K562 (cell line): ENCODE measurements around the gene PDE3A. TPM values are rescaled to one million over a fixed set of nuclear protein-coding genes. Genes with fewer than 3 reads are reported as not detected.

Experiments used
- ATAC-seq: fragments of 200-7000 bp; cut with Tn5 transposase; 3 replicates; pipeline ENCODE4 v1.9.1; 2020; ENCODE audit warnings: moderate library complexity
- BruUV-seq: library from RNA; stranded (reverse); fragments of 400-500 nt; replicated peaks from 2 replicates; lab custom pipeline; 2021; lab: Mats Ljungman, UMichigan
- CTCF ChIA-PET: fragments of 300-600 bp; formaldehyde crosslinking; extraction: SDS; loops from one replicate; lab custom pipeline; 2021; ENCODE audit warnings: low intra/inter-chr PET ratio; lab: Yijun Ruan, JAX
- POLR2A ChIA-PET: fragments of 300-600, 350-650 bp; sonication (Branson Sonifier 250); formaldehyde crosslinking; extraction: SDS; loops from one replicate; lab custom pipeline; 2021; ENCODE audit warnings: antibody characterized with exemption, inconsistent platforms; lab: Yijun Ruan, JAX
- DNase-seq, 4 experiments: peaks; one replicate each; pipeline versions ENCODE4 v3.0.0 to v3.0.0-alpha.2; 2011 to 2018; ENCODE audit warnings: low spot score in 3 of 4, mixed read lengths in 3 of 4; ENCODE audit errors: extremely low read depth in 1 of 4
- FAIRE-seq: peaks from 2 replicates; lab custom pipeline; 2011; peaks lifted over from hg19 to GRCh38; lab: Jason Lieb, UNC
- H2AFZ ChIP-seq: 2 replicates; pipeline ENCODE4 v1.6.0; 2011; ENCODE audit warnings: low read depth, low read length, control low read depth, inconsistent platforms
- H3K27ac ChIP-seq: fragments of 200-600 bp; 3 replicates; pipeline ENCODE4 v1.8.0; 2011; ENCODE audit warnings: low read depth, mild to moderate bottlenecking, control low read depth, inconsistent platforms, low read length, moderate library complexity, mixed read lengths; ENCODE audit errors: extremely low read depth
- H3K27me3 ChIP-seq, 2 experiments: fragments of 300-600 bp in 1 of 2; 2 replicates in 1 of 2; 3 replicates in 1 of 2; pipeline versions ENCODE4 v1.6.0 to v1.8.0; 2011; ENCODE audit warnings: inconsistent platforms in 2 of 2, low read length in 2 of 2, mild to moderate bottlenecking in 1 of 2, mixed read lengths in 1 of 2, moderate library complexity in 1 of 2; ENCODE audit not compliant: control insufficient read depth in 2 of 2, insufficient read depth in 2 of 2
- H3K36me3 ChIP-seq: fragments of 300-600 bp; 3 replicates; pipeline ENCODE4 v1.8.0; 2011; ENCODE audit warnings: mild to moderate bottlenecking, low read length, inconsistent platforms; ENCODE audit not compliant: control insufficient read depth, insufficient read depth
- H3K4me1 ChIP-seq, 2 experiments: fragments of 200-600 bp in 1 of 2; replicated peaks in 1 of 2; 2 replicates in 1 of 2; 3 replicates in 1 of 2; pipeline versions ENCODE4 v1.5.1 to v1.8.0; 2011; ENCODE audit warnings: inconsistent platforms in 2 of 2, low read length in 2 of 2, mild to moderate bottlenecking in 1 of 2, mixed read lengths in 1 of 2, moderate library complexity in 1 of 2; ENCODE audit not compliant: control insufficient read depth in 2 of 2, insufficient read depth in 2 of 2
- H3K4me2 ChIP-seq: 2 replicates; pipeline ENCODE4 v1.6.1; 2011; ENCODE audit warnings: low read length, control low read depth, inconsistent platforms, mixed read lengths; ENCODE audit not compliant: insufficient read depth
- H3K4me3 ChIP-seq: fragments of 200-600 bp; sonication (generic), shearing (Covaris generic); 2 replicates; pipeline ENCODE4 v1.5.1; 2016; ENCODE audit warnings: control low read depth, inconsistent platforms
- H3K79me2 ChIP-seq: fragments of 200-600 bp; 3 replicates; pipeline ENCODE4 v1.8.0; 2011; ENCODE audit warnings: low read length, inconsistent platforms; ENCODE audit not compliant: control insufficient read depth, insufficient read depth
- H3K9ac ChIP-seq, 2 experiments: 2 replicates each; pipeline versions ENCODE4 v1.6.0 to v1.6.1; 2011; ENCODE audit warnings: low read depth in 2 of 2, low read length in 2 of 2, control low read depth in 1 of 2, inconsistent platforms in 1 of 2, mild to moderate bottlenecking in 1 of 2, mixed read lengths in 1 of 2; ENCODE audit not compliant: insufficient read depth in 1 of 2
- H3K9me1 ChIP-seq: one replicate; pipeline ENCODE4 v1.6.0; 2011; ENCODE audit warnings: inconsistent platforms, mild to moderate bottlenecking, low read length, moderate library complexity; ENCODE audit not compliant: control insufficient read depth, insufficient read depth
- H3K9me3 ChIP-seq: replicated peaks from 2 replicates; pipeline ENCODE4 v1.5.1; 2011; ENCODE audit warnings: low read depth, low read length, inconsistent platforms; ENCODE audit not compliant: control insufficient read depth, insufficient read depth
- H4K20me1 ChIP-seq: replicated peaks from 2 replicates; pipeline ENCODE4 v1.6.1; 2011; ENCODE audit warnings: low read length, inconsistent platforms, mixed read lengths; ENCODE audit not compliant: control insufficient read depth, insufficient read depth
- ATF7 ChIP-seq: fragments of 450-650 bp; IDR thresholded peaks from 2 replicates; pipeline ENCODE4 v1.7.1; 2014; ENCODE audit warnings: mild to moderate bottlenecking, moderate library complexity
- CC2D1A ChIP-seq: fragments of 450-650 bp; IDR thresholded peaks from 2 replicates; pipeline ENCODE4 v1.6.1; 2017; ENCODE audit warnings: mild to moderate bottlenecking
- FOXA3 ChIP-seq, 2 experiments: fragments of 450-650 bp in 1 of 2; sonication (generic) in 1 of 2; formaldehyde crosslinking; IDR thresholded peaks in 1 of 2; conservative IDR thresholded peaks in 1 of 2; 2 replicates each; pipeline versions ENCODE4 v1.4.0 to v1.8.0; 2020 to 2022; ENCODE audit warnings: mild to moderate bottlenecking in 2 of 2, missing genetic modification reagents in 1 of 2
- PHTF2 ChIP-seq: fragments of 250-450 bp; sonication (Bioruptor Pico); IDR thresholded peaks from 2 replicates; pipeline ENCODE4 v1.5.0; 2021; ENCODE audit warnings: mild to moderate bottlenecking
- PYGO2 ChIP-seq: fragments of 450-650 bp; IDR thresholded peaks from 2 replicates; pipeline ENCODE4 v1.6.1; 2016; ENCODE audit warnings: mild to moderate bottlenecking, missing genetic modification characterization, moderate library complexity, missing compliant biosample characterization
- SLC30A9 ChIP-seq: fragments of 250-450 bp; sonication (Bioruptor Pico); IDR thresholded peaks from 2 replicates; pipeline ENCODE4 v1.8.0; 2022; ENCODE audit warnings: mild to moderate bottlenecking, moderate library complexity
- ZC3H8 ChIP-seq: fragments of 450-650 bp; IDR thresholded peaks from 2 replicates; pipeline ENCODE4 v1.6.1; 2017
- ZNF23 ChIP-seq: fragments of 250-450 bp; sonication (Bioruptor Pico); IDR thresholded peaks from 2 replicates; pipeline ENCODE4 v1.4.0; 2020; ENCODE audit warnings: mild to moderate bottlenecking
- in situ Hi-C: fragments of 300-500 bp; cut with MboI; formaldehyde crosslinking; loops from 4 replicates; pipeline ENCODE4 v1.15.0; 2018; ENCODE audit warnings: inconsistent platforms, mixed read lengths
- intact Hi-C: fragments of 100-400 bp; cut with micrococcal nuclease; formaldehyde crosslinking; loops from 2 replicates; pipeline ENCODE4 v1.14.2; 2022
- polyA plus RNA-seq, 8 experiments: library from polyadenylated mRNA; depleted of rRNA in 4 of 8; stranded (reverse) in 5 of 8; unstranded in 3 of 8; fragments of >200 nt; fragmentation: Nextera tagmentation in 2 of 8; fragmentation: Illumina TruSeq in 1 of 8; extraction: Ambion mirVana in 2 of 8; extraction: Trizol in 1 of 8; gene quantifications; 2 replicates each; pipeline versions ENCODE4 v1.2.1 to v1.2.3, GENCODE V29; 2011 to 2014; ENCODE audit warnings: inconsistent platforms in 1 of 8, missing spikeins in 1 of 8
- total RNA-seq, 7 experiments: library from RNA; depleted of rRNA in 6 of 7; stranded (reverse); fragments of >200 nt in 6 of 7; fragmentation: Illumina TruSeq in 2 of 7; extraction: Trizol in 2 of 7; gene quantifications; 2 replicates each; pipeline versions ENCODE4 v1.2.1 to v1.2.3, GENCODE V29; 2011 to 2021; ENCODE audit warnings: low replicate concordance in 1 of 7
- TF ChIP-seq, protein P1 (sequence below): sonication (generic); formaldehyde crosslinking; IDR thresholded peaks from 2 replicates; pipeline ENCODE4 v1.8.0; 2022; ENCODE audit warnings: mild to moderate bottlenecking, low read depth, missing genetic modification reagents
- TF ChIP-seq, protein P2 (sequence below), 2 experiments: fragments of 450-650 bp; formaldehyde crosslinking in 1 of 2; IDR thresholded peaks; 2 replicates each; pipeline versions ENCODE4 v1.4.0 to v1.6.1; 2014 to 2020; ENCODE audit warnings: mild to moderate bottlenecking in 2 of 2, borderline replicate concordance in 1 of 2, low read depth in 1 of 2
- TF ChIP-seq, protein P3 (sequence below): sonication (generic); formaldehyde crosslinking; IDR thresholded peaks from 2 replicates; pipeline ENCODE4 v1.8.0; 2022; ENCODE audit warnings: mild to moderate bottlenecking, missing genetic modification reagents

PDE3A gene
- total and polyA plus RNA-seq, 9 of the 15 experiments (the other 6 are each of a cell fraction or from before 2014, with no cell fraction given) = 0.02 TPM; not detected in 8

DNA sequence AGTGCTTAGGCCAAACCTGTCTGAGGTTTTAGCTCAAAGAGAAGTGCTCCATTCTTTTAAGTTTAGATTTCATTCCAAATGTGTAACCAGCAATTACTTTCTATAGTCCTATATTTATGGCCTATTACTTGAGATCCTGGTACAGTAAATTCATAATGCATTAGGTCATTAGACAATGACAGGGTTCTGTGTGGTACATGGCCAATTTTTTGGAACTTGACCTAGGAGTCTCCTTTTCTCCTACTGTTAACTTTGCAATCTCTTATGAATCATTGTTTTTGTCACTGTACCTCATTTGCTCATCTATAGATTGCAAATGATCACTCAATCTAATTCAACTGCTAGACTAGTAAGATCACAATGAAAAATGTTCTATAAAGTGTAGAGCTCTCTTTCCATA lies 136.7 kb downstream of the PDE3A start:
- FAIRE-seq = no peak
- TF ChIP-seq CC2D1A = no peak
- no peak for TF ChIP-seq ATF7
- TF ChIP-seq PYGO2 (tag) = no peak
- TF ChIP-seq ZC3H8 = no peak
- TF ChIP-seq FOXA3 (CRISPR knock-in tag; conservative IDR thresholded peaks at IDR 0.05 in 1 of 2, IDR thresholded peaks at IDR 0.05 in 1 of 2) = no peak
- TF ChIP-seq, protein P1, sequence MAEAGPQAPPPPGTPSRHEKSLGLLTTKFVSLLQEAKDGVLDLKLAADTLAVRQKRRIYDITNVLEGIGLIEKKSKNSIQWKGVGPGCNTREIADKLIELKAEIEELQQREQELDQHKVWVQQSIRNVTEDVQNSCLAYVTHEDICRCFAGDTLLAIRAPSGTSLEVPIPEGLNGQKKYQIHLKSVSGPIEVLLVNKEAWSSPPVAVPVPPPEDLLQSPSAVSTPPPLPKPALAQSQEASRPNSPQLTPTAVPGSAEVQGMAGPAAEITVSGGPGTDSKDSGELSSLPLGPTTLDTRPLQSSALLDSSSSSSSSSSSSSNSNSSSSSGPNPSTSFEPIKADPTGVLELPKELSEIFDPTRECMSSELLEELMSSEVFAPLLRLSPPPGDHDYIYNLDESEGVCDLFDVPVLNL (CRISPR knock-in tag) = no peak
- TF ChIP-seq SLC30A9 (CRISPR knock-in tag) = no peak
- TF ChIP-seq, protein P2, sequence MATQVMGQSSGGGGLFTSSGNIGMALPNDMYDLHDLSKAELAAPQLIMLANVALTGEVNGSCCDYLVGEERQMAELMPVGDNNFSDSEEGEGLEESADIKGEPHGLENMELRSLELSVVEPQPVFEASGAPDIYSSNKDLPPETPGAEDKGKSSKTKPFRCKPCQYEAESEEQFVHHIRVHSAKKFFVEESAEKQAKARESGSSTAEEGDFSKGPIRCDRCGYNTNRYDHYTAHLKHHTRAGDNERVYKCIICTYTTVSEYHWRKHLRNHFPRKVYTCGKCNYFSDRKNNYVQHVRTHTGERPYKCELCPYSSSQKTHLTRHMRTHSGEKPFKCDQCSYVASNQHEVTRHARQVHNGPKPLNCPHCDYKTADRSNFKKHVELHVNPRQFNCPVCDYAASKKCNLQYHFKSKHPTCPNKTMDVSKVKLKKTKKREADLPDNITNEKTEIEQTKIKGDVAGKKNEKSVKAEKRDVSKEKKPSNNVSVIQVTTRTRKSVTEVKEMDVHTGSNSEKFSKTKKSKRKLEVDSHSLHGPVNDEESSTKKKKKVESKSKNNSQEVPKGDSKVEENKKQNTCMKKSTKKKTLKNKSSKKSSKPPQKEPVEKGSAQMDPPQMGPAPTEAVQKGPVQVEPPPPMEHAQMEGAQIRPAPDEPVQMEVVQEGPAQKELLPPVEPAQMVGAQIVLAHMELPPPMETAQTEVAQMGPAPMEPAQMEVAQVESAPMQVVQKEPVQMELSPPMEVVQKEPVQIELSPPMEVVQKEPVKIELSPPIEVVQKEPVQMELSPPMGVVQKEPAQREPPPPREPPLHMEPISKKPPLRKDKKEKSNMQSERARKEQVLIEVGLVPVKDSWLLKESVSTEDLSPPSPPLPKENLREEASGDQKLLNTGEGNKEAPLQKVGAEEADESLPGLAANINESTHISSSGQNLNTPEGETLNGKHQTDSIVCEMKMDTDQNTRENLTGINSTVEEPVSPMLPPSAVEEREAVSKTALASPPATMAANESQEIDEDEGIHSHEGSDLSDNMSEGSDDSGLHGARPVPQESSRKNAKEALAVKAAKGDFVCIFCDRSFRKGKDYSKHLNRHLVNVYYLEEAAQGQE (IDR thresholded peaks at IDR 0.05; ENCODE audit: borderline replicate concordance) = no peak
- TF ChIP-seq, protein P2 (CRISPR knock-in tag; IDR thresholded peaks at IDR 0.05; ENCODE audit: low read depth) = no peak
- TF ChIP-seq, protein P3, sequence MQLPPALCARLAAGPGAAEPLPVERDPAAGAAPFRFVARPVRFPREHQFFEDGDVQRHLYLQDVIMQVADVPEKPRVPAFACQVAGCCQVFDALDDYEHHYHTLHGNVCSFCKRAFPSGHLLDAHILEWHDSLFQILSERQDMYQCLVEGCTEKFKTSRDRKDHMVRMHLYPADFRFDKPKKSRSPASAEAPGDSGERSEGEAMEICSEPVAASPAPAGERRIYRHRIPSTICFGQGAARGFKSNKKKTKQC = no peak
- TF ChIP-seq ZNF23 (CRISPR knock-in tag) = no peak
- TF ChIP-seq PHTF2 = no peak

More for the DNA sequence above, 136.7 kb downstream of the PDE3A start:
- Histone ChIP-seq H3K36me3 (no peaks in the 10 kb centered on the region), H3K4me3 (no peak overlapping the region), H3K4me2 (no peak overlapping the region), H3K27me3 (no peaks in the 10 kb centered on the region), H3K9me1 (no peaks in the 10 kb centered on the region), H3K27ac (no peak overlapping the region), H4K20me1 (no peaks in the 10 kb centered on the region), H3K9me3 (no peaks in the 10 kb centered on the region), H3K9ac (no peak overlapping the region), H3K79me2 (no peaks in the 10 kb centered on the region), H2AFZ (no peak overlapping the region), H3K4me1 (no peaks in the 10 kb centered on the region)
- ChIA-PET CTCF (no interaction called here), POLR2A (no interaction called here)
- no TSS peak for BruUV-seq
- in situ Hi-C loops (no loop called here), intact Hi-C loops (no loop called here)
- DNase-seq (no peak), ATAC-seq (no peak)
